ENCODE data around the gene SYNGR4. TPM values are rescaled to one million over a fixed set of nuclear protein-coding genes. Genes with fewer than 3 reads are reported as not detected.

SYNGR4 gene
- total RNA-seq, 2 experiments from 2014 or later: 0.21 TPM; not detected in 1

DNA sequence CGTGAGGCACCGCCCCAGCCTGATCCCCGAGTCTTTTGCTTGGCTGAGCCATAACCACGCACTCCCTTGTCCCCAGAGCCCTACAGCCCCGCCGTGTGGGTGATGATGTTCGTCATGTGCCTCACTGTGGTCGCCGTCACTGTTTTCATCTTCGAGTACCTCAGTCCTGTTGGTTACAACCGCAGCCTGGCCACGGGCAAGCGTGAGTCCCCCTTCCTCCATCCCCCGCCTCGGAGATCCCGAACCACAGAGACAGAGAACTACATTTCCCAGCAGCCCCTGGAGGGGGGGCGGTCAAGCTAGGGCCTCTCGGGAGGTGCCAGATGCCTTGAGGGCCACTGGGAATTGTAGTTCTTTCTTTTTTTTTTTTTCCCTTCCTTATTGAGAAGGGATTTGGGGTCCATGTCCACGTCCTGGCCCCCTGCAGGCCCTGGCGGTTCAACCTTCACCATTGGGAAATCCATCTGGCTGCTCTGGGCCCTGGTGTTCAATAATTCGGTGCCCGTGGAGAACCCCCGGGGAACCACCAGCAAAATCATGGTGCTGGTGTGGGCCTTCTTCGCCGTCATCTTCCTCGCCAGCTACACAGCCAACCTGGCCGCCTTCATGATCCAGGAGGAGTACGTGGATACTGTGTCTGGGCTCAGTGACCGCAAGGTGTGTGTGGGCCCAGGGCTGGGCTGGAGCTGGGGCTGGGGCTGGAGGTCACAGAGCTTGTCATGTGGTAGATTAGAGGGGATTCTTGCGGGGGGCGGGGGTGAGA lies 55.2 kb downstream of the SYNGR4 start:
- peak; percentile 87 for DNase-seq
- Mint-ChIP-seq H3K27ac (peak overlapping the region; percentile 19), H3K27me3 (peaks cover 9% of the 10 kb centered on the region), H3K9me3 (no peaks in the 10 kb centered on the region), H3K36me3 (no peaks in the 10 kb centered on the region), H3K4me3 (peak overlapping the region; percentile 67), H3K4me1 (ENCODE audit: low read depth) (peaks cover 27% of the 10 kb centered on the region)
- ChIA-PET POLR2A (no interaction called here), CTCF (interaction anchor here (0.7 to 0.8 kb wide), 2 partner anchors 28 to 29 kb away, joined by 3 read pairs; partner anchors contain the start of gene KDELR1)
- intact Hi-C loops (cut with micrococcal nuclease): loop anchor here (2.0 to 5.0 kb wide), 3 partner anchors 49 to 87 kb away; partner anchors contain the start of gene CYTH2

DNA sequence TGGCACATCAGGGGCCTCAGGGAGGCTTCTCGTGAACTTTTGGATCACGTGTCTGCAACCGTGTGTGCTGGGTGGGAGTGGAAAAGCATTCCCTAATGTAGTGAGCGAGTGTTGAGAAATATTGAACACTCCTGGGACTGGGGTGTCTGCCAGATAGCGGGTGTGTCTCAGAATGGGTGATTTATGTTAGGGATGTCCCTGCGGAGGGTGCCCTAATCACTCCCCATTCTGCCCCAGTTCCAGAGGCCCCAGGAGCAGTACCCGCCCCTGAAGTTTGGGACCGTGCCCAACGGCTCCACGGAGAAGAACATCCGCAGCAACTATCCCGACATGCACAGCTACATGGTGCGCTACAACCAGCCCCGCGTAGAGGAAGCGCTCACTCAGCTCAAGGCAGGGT lies 57.4 kb downstream of the SYNGR4 start:
- no peak for DNase-seq
- peaks cover 3% of the 10 kb centered on the region for H3K27me3 Mint-ChIP-seq
- no peaks in the 10 kb centered on the region for H3K36me3 Mint-ChIP-seq
- no peak overlapping the region for H3K4me3 Mint-ChIP-seq
- intact Hi-C loops (cut with micrococcal nuclease): no loop called here
- CTCF ChIA-PET: interaction anchor here (0.6 kb wide), 1 partner anchor 161 kb away, joined by 4 read pairs; no protein-coding TSS in a partner anchor
- H3K9me3 Mint-ChIP-seq: no peaks in the 10 kb centered on the region
- POLR2A ChIA-PET: no interaction called here
- H3K4me1 Mint-ChIP-seq (ENCODE audit: low read depth): peaks cover 18% of the 10 kb centered on the region
- no peak overlapping the region for H3K27ac Mint-ChIP-seq

DNA sequence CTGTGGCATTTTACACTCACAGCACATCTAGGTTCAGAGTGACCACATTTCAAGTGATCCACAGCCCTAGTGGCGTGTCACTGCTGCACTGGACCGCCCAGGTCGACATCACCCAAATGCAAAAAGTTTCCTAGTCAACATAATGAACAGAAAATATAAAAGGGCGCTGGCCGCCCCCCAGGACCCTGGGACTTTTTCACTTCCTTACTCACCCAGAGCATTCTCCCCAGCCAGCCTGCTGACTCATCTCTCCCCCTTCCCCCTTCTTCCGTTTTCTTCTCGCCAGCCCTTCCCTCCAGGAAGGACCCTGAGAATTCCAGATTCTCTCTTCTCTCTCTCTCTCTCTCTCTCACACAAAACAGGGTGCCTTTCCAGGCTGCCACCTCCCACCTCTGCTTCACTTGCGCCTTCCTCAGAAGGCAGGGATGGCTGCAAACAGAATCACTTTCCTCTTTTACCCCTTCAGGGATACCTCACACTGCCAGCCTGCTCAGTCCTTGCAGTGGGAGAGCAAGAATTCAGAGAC lies 60.6 kb downstream of the SYNGR4 start:
- H3K4me3 Mint-ChIP-seq: no peak overlapping the region

More for the DNA sequence above, 60.6 kb downstream of the SYNGR4 start:
- no peaks in the 10 kb centered on the region for H3K36me3 Mint-ChIP-seq
- ChIA-PET CTCF (no interaction called here), POLR2A (no interaction called here)
- DNase-seq: no peak
- intact Hi-C loops (cut with micrococcal nuclease): no loop called here
- peaks cover 6% of the 10 kb centered on the region for H3K4me1 Mint-ChIP-seq (ENCODE audit: low read depth)
- H3K27me3 Mint-ChIP-seq: no peaks in the 10 kb centered on the region
- no peak overlapping the region for H3K27ac Mint-ChIP-seq
- H3K9me3 Mint-ChIP-seq: no peaks in the 10 kb centered on the region

Other genes starting within 250 kb of the SYNGR4 start
- 100 to 1,000 TPM; 174 TPM for gene LIG1, start 194.0 kb upstream of the SYNGR4 start, total RNA-seq
- gene ZSWIM9, start 193.7 kb upstream of the SYNGR4 start, total RNA-seq: 1 to 10 TPM; 7.4 to 8.0 TPM
- gene CARD8, start 108.5 kb upstream of the SYNGR4 start, total RNA-seq: 100 to 1,000 TPM; 152 TPM
- under 1 TPM; 0.29 to 0.31 TPM for gene ZNF114, start 94.3 kb upstream of the SYNGR4 start, total RNA-seq
- gene EMP3, start 38.8 kb upstream of the SYNGR4 start, total RNA-seq: 100 to 1,000 TPM; 168 to 179 TPM
- gene TMEM143, start 427 bp upstream of the SYNGR4 start, total RNA-seq: 10 to 100 TPM; 17.1 to 17.9 TPM
- gene KDELR1, start 27.2 kb downstream of the SYNGR4 start, total RNA-seq: 10 to 100 TPM; 82.9 to 88.1 TPM
- gene GRIN2D, start 29.3 kb downstream of the SYNGR4 start, total RNA-seq: under 1 TPM; 0.07 TPM
- 10 to 100 TPM; 38.8 to 45.3 TPM for gene GRWD1, start 81.6 kb downstream of the SYNGR4 start, total RNA-seq
- gene KCNJ14, start 91.2 kb downstream of the SYNGR4 start, total RNA-seq: 1 to 10 TPM; 1.2 TPM
- 10 to 100 TPM; 31.5 to 33.6 TPM for gene CYTH2, start 105.0 kb downstream of the SYNGR4 start, total RNA-seq
- 1 to 10 TPM; 3.6 to 3.8 TPM for gene LMTK3, start 147.5 kb downstream of the SYNGR4 start, total RNA-seq
- not detected for gene SULT2B1, start 187.8 kb downstream of the SYNGR4 start, total RNA-seq
- not detected for gene SPACA4, start 242.4 kb downstream of the SYNGR4 start, total RNA-seq